Upper lobe of left lung (tissue), 6 donors: ENCODE results near the gene GCHFR. TPM values are rescaled to one million over a fixed set of nuclear protein-coding genes. Genes with fewer than 3 reads are reported as not detected.

ENCODE experiments used
- ATAC-seq, 2 donors: fragments of 200-7000 bp; cut with Tn5 transposase; one replicate each; pipeline ENCODE4 v1.9.1; 2022; ENCODE audit warnings: mild to moderate bottlenecking in 2 of 2, moderate library complexity in 2 of 2; ENCODE audit not compliant: low FRiP score in 2 of 2
- DNase-seq, 2 donors: peaks; one replicate each; pipeline ENCODE4 v3.0.0-alpha.2; 2019 to 2020
- H3K27ac ChIP-seq, 4 donors: fragments of 200-600 bp; sonication (generic); one replicate each; pipeline ENCODE4 v1.5.1; 2016 to 2019
- H3K27me3 ChIP-seq, 4 donors: fragments of 200-600 bp; sonication (generic); one replicate each; pipeline ENCODE4 v1.5.1; 2017 to 2019
- H3K36me3 ChIP-seq, 4 donors: fragments of 200-600 bp; sonication (generic); one replicate each; pipeline ENCODE4 v1.5.1; 2016 to 2019
- H3K4me1 ChIP-seq, 4 donors: fragments of 200-600 bp; sonication (generic); one replicate each; pipeline ENCODE4 v1.5.1; 2018 to 2019
- H3K4me3 ChIP-seq, 4 donors: fragments of 200-600 bp; sonication (generic); one replicate each; pipeline ENCODE4 v1.5.1; 2017 to 2019; ENCODE audit warnings: mild to moderate bottlenecking in 2 of 4, moderate library complexity in 1 of 4
- H3K9me3 ChIP-seq, 4 donors: fragments of 200-600 bp; sonication (generic); one replicate each; pipeline ENCODE4 v1.5.1; 2018 to 2019
- EP300 ChIP-seq, 4 donors: sonication (generic); formaldehyde crosslinking; IDR thresholded peaks; one replicate each; pipeline ENCODE4 v1.5.1; 2017; ENCODE audit warnings: antibody characterized with exemption in 4 of 4, control low read depth in 2 of 4
- POLR2A ChIP-seq, 4 donors: fragments of 450-650 bp; IDR thresholded peaks; one replicate each; pipeline ENCODE4 v1.5.1; 2016 to 2017; ENCODE audit warnings: antibody characterized with exemption in 4 of 4, mild to moderate bottlenecking in 2 of 4
- POLR2AphosphoS5 ChIP-seq, 2 donors: sonication (generic); formaldehyde crosslinking; IDR thresholded peaks; one replicate each; pipeline ENCODE4 v1.5.1; 2017; ENCODE audit warnings: antibody characterized with exemption in 2 of 2
- WGBS, 2 donors: methylation state at CpG; one replicate each; pipeline ENCODE4 v1.1.5; 2017 to 2018; 5-methylcytosine and 5-hydroxymethylcytosine counted together
- total RNA-seq, 6 donors: library from RNA; depleted of rRNA in 4 of 6; stranded (reverse); fragments of >200 nt in 4 of 6; gene quantifications; one replicate each; pipeline versions ENCODE4 v1.1.0 to v1.2.1, GENCODE V29; 2016 to 2021
- TF ChIP-seq, protein P1 (sequence below), 6 experiments: fragments of 450-650 bp in 4 of 6; fragments of 200-600 bp in 2 of 6; sonication (generic) in 2 of 6; IDR thresholded peaks; one replicate each; pipeline ENCODE4 v1.5.1; 2016 to 2019; ENCODE audit warnings: antibody characterized with exemption in 6 of 6
- donor health status: DM: no; HTN: no; CAD: no; lungs with moderate emphysema.
- donor health status: DM: no; HTN: yes; CAD: no; lungs with severe emphysema.

GCHFR gene
- total RNA-seq, 6 donors from 2014 or later: 84.9 to 206 (median 105) TPM

DNA sequence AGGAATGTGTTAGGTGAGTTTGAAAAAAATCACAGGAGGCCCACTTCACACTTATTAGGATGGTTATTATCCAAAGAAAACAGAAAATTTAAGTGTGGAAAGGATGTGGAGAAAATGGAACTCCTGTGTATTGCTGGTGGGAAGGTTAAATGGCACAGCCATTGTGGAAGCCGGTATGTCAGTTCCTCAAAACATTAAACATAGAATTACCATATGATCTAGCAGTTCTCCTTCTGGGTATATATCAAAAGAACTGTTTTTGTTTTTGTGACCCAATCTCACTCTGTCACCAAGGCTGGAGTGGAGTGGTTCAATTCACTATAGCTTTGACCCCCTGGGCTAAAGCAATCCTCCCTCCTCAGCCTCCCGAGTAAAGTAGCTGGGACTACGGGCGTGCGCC lies 32.6 kb downstream of the GCHFR start:
- ATAC-seq: no peak
- Histone ChIP-seq H3K36me3 (peaks cover 0 to 5% (median 2%) of the 10 kb centered on the region in 4 donors), H3K27ac (peak overlapping the region in 1 of 4 donors; percentile 31), H3K4me3 (no peak overlapping the region), H3K4me1 (peaks cover 12 to 23% (median 17%) of the 10 kb centered on the region in 4 donors), H3K27me3 (no peaks in the 10 kb centered on the region), H3K9me3 (no peaks in the 10 kb centered on the region)
- TF ChIP-seq POLR2A (IDR thresholded peaks at IDR 0.05) (no peak), POLR2AphosphoS5 (IDR thresholded peaks at IDR 0.05) (no peak)
- DNase-seq: no peak
- 85 to 91% methylated on average over 5 of the region's 5 CpGs for WGBS, 2 donors

DNA sequence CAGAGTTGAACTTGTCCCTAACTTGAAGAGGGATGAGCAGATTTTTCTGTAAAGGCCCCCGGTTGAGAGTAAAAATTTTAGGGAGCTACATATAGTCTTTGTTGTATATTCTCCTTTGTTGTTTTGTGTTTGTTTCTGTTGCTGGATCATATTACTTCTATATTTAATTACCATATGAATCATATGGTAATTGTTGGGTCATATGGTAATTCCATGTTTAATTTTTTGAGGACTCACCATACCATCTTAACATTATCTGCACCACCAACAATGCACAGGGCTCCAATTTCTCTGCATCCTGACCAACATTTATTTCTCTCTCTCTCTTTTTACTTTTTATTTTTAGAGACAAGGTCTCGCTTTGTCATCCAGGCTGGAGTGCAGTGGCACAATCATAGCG lies 35.7 kb downstream of the GCHFR start:
- Histone ChIP-seq H3K4me1 (peaks cover 9 to 20% (median 12%) of the 10 kb centered on the region in 4 donors), H3K27ac (no peak overlapping the region), H3K36me3 (peaks cover 0 to 3% (median 0%) of the 10 kb centered on the region in 4 donors), H3K9me3 (no peaks in the 10 kb centered on the region), H3K4me3 (no peak overlapping the region), H3K27me3 (no peaks in the 10 kb centered on the region)
- no peak for DNase-seq
- ATAC-seq: no peak
- 96% methylated on average over 3 of the region's 3 CpGs for WGBS, 2 donors
- TF ChIP-seq, protein P1, sequence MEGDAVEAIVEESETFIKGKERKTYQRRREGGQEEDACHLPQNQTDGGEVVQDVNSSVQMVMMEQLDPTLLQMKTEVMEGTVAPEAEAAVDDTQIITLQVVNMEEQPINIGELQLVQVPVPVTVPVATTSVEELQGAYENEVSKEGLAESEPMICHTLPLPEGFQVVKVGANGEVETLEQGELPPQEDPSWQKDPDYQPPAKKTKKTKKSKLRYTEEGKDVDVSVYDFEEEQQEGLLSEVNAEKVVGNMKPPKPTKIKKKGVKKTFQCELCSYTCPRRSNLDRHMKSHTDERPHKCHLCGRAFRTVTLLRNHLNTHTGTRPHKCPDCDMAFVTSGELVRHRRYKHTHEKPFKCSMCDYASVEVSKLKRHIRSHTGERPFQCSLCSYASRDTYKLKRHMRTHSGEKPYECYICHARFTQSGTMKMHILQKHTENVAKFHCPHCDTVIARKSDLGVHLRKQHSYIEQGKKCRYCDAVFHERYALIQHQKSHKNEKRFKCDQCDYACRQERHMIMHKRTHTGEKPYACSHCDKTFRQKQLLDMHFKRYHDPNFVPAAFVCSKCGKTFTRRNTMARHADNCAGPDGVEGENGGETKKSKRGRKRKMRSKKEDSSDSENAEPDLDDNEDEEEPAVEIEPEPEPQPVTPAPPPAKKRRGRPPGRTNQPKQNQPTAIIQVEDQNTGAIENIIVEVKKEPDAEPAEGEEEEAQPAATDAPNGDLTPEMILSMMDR (IDR thresholded peaks at IDR 0.05): no peak
- no peak for TF ChIP-seq POLR2A (IDR thresholded peaks at IDR 0.05)
- TF ChIP-seq POLR2AphosphoS5 (IDR thresholded peaks at IDR 0.05): no peak

DNA sequence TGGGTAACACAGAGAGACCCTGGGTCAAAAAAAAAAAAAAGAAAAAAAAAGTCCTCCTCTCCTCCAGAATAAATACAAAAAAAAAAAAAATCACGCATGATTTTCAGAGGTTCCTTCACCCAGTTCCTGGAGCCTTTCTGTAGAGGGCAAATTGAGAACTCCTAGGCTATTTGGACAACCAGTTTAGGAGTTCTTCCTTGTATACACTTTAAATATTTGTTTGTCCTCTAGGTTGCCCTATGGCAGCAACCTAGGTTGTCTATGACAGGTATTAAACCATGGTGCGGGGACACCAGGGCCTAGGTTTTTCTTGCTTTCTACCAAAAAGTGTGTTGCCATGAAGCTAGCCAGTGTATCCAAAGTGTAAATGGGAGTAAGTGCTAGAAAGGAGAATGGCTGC lies 39.2 kb downstream of the GCHFR start:
- H3K27ac ChIP-seq: no peak overlapping the region
- H3K4me1 ChIP-seq: peaks cover 6 to 26% (median 13%) of the 10 kb centered on the region in 4 donors
- no peak overlapping the region for H3K4me3 ChIP-seq
- TF ChIP-seq POLR2AphosphoS5 (IDR thresholded peaks at IDR 0.05) (no peak), EP300 (IDR thresholded peaks at IDR 0.05) (no peak), POLR2A (IDR thresholded peaks at IDR 0.05) (no peak)
- TF ChIP-seq, protein P1 (IDR thresholded peaks at IDR 0.05): no peak
- H3K9me3 ChIP-seq: no peaks in the 10 kb centered on the region
- DNase-seq (no peak), ATAC-seq (no peak)
- H3K36me3 ChIP-seq: peaks cover 0 to 3% (median 0%) of the 10 kb centered on the region in 4 donors
- H3K27me3 ChIP-seq: no peaks in the 10 kb centered on the region
- WGBS, 2 donors: 83 to 97% methylated on average over 2 of the region's 2 CpGs

DNA sequence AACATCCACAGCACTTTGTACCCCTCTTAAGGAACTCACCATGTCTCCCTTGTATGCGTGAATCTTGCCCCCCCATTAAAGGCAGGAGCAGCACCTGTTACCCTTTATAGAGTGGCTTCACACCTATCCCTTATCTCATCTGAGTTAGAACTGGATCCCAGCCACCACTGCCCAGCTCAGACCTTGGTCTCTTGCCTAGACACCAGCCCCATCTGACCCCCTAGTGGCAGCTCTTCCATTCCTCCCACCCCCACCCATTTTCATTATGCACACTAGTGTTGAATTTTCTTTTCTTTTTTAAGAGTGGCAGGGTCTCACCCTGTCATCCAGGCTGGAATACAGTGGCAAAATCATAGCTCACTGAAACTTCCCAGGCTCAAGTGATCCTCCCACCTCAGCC lies 39.8 kb downstream of the GCHFR start:
- TF ChIP-seq EP300 (IDR thresholded peaks at IDR 0.05) (no peak), POLR2AphosphoS5 (IDR thresholded peaks at IDR 0.05) (no peak), POLR2A (IDR thresholded peaks at IDR 0.05) (no peak)
- TF ChIP-seq, protein P1 (IDR thresholded peaks at IDR 0.05): no peak
- 87 to 100% methylated on average over 1 of the region's 1 CpG for WGBS, 2 donors
- no peaks in the 10 kb centered on the region for H3K9me3 ChIP-seq
- H3K4me3 ChIP-seq: no peak overlapping the region
- H3K27me3 ChIP-seq: no peaks in the 10 kb centered on the region
- peaks cover 6 to 32% (median 19%) of the 10 kb centered on the region in 4 donors for H3K4me1 ChIP-seq
- ATAC-seq (no peak), DNase-seq (no peak)
- H3K27ac ChIP-seq: no peak overlapping the region
- peaks cover 0 to 3% (median 0%) of the 10 kb centered on the region in 4 donors for H3K36me3 ChIP-seq

DNA sequence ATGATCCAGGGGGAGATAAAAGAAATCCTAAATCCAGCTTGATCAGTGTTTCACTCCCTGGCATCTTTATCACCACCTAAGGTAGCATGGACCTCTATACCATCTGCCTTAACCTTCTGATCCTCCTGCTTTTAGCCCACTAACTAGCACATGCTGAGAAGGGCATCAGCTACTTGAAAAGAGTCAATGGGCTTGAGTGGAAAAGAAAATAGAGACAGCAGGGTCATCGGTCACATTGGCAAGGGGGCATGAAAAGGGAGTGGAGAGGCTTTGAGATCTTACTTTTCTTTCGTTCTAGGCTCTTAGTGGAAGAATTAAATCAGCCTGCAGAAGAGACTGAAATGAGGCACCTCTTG lies 42.8 kb downstream of the GCHFR start:
- DNase-seq (no peak), ATAC-seq (no peak)
- H3K27ac ChIP-seq: peak overlapping the region; percentile 89 to 92 (median 92)
- 0% methylated on average over 2 of the region's 2 CpGs for WGBS, 2 donors
- H3K9me3 ChIP-seq: no peaks in the 10 kb centered on the region
- H3K27me3 ChIP-seq: no peaks in the 10 kb centered on the region
- TF ChIP-seq POLR2A (IDR thresholded peaks at IDR 0.05): no peak
- TF ChIP-seq, protein P1 (IDR thresholded peaks at IDR 0.05): no peak
- no peak for TF ChIP-seq POLR2AphosphoS5 (IDR thresholded peaks at IDR 0.05)
- no peak for TF ChIP-seq EP300 (IDR thresholded peaks at IDR 0.05)
- peaks cover 0 to 25% (median 8%) of the 10 kb centered on the region in 4 donors for H3K36me3 ChIP-seq
- peak overlapping the region; percentile 68 to 96 (median 76) for H3K4me3 ChIP-seq
- peaks cover 6 to 37% (median 20%) of the 10 kb centered on the region in 4 donors for H3K4me1 ChIP-seq
